ENCODE measurements around the gene ABCD3.

ABCD3 gene

DNA sequence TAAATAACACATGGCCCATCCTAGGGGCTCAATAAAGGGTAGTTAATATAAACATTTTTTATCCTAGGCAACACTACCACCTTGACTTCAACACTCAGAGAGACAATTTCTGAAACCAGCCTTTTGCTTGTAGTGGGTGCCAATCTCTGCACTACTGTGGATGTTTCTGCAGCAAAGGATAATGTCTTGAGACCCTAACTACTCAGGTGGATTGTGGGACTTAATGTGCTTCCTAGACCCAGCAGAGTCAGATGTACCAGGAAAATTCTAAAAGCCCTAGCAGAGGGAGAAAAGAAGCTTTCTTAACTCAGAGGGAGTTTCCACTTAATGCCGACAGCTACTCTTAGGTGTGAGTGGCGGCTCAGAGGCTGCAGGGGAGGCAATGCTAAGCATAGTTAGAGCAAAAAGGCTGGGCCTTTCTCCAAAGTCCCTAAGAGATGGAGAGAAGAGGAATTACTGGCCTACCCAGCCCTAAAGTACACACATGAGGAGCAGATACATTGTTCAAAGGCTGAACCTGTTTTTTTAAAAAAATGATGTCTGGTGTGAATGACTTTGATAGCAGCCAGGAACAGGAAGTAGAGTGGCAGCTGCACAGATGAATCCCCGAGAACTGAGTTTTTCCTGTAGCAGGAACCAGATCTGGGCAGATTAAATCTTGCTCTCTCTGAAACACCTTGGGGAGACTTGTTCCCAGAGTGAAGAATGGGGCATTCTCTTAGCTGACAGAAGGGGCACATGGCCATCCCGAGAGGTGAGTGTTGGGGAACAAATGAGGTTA lies 33.5 kb upstream of the ABCD3 start:
- no peak for DNase-seq (ENCODE audit: low read depth)
- TF ChIP-seq, protein P1, sequence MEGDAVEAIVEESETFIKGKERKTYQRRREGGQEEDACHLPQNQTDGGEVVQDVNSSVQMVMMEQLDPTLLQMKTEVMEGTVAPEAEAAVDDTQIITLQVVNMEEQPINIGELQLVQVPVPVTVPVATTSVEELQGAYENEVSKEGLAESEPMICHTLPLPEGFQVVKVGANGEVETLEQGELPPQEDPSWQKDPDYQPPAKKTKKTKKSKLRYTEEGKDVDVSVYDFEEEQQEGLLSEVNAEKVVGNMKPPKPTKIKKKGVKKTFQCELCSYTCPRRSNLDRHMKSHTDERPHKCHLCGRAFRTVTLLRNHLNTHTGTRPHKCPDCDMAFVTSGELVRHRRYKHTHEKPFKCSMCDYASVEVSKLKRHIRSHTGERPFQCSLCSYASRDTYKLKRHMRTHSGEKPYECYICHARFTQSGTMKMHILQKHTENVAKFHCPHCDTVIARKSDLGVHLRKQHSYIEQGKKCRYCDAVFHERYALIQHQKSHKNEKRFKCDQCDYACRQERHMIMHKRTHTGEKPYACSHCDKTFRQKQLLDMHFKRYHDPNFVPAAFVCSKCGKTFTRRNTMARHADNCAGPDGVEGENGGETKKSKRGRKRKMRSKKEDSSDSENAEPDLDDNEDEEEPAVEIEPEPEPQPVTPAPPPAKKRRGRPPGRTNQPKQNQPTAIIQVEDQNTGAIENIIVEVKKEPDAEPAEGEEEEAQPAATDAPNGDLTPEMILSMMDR (IDR thresholded peaks at IDR 0.05; ENCODE audit: control insufficient read depth, insufficient read depth, low read depth, low read length, missing control alignments) = no peak
- no peak overlapping the region for H3K4me3 ChIP-seq (ENCODE audit: control insufficient read depth, low read depth, low read length)

DNA sequence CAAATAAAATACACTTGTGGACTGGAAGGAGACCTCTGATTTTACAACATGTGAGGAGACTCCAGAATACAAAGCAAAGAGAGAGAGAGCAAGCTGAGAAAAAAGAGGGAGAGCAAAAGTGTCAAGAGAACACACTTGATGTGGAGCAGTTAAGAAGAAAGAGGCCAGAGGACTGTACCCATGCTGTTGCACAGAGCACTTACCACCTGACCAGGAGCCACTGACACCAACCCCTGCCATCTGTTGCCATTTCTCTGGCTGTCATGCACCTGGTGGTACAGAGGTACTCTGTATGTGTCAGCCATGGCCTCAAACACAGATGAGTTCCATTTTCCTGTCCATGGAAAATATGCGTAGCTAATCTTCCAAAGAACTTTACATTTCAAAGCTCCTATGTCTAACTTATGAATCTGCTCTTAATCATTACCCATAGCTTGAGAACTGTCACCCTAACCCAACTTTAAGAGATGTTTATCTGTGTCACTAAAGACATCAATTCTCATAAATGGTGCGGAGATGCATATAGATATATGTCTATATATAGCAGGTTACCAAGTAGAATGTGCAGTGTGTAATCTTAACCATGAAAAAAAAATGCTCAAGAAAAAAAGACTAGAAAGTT lies 32.8 kb upstream of the ABCD3 start:
- no peak overlapping the region for H3K4me3 ChIP-seq (ENCODE audit: control insufficient read depth, low read depth, low read length)
- TF ChIP-seq, protein P1 (IDR thresholded peaks at IDR 0.05; ENCODE audit: control insufficient read depth, insufficient read depth, low read depth, low read length, missing control alignments) = no peak
- no peak for DNase-seq (ENCODE audit: low read depth)

DNA sequence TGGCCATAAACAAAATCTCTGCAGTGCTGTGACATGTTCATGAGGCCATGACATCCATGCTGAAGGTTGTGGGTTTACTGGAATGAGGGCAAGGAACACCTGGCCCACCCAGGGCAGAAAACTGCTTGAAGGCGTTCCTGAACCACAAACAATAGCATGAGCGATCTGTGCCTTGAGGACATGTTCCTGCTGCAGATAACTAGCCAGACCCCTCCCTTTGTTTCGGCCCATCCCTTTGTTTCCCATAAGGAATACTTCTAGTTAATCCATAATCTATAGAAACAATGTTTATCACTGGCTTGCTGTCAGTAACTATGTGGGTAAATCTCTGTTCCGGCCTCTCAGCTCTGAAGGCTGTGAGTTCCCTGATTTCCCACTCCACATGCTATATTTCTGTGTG lies 28.9 kb upstream of the ABCD3 start:
- no peak overlapping the region for H3K4me3 ChIP-seq (ENCODE audit: control insufficient read depth, low read depth, low read length)
- TF ChIP-seq, protein P1 (IDR thresholded peaks at IDR 0.05; ENCODE audit: control insufficient read depth, insufficient read depth, low read depth, low read length, missing control alignments) = no peak
- no peak for DNase-seq (ENCODE audit: low read depth)

DNA sequence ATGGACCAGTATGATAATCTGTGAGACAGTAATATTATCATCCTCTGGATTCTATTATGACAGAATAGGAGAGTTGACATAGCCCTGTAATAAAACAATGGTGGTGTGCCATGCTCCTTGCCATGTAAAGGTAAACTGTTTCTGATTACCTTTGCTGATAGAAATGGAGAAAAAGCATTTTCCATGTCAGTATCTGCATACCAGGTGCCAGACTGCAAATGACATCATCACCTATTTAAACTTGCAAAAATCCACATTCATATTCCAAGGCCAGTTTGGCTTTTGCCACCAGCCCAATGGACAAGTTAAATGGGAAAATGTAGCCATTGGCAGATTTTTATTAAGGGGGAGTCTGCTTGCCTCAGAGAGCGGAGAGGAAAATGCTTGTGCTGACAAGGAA lies 23.9 kb upstream of the ABCD3 start:
- TF ChIP-seq, protein P1 (IDR thresholded peaks at IDR 0.05; ENCODE audit: control insufficient read depth, insufficient read depth, low read depth, low read length, missing control alignments) = no peak
- DNase-seq (ENCODE audit: low read depth) = no peak
- no peak overlapping the region for H3K4me3 ChIP-seq (ENCODE audit: control insufficient read depth, low read depth, low read length)

DNA sequence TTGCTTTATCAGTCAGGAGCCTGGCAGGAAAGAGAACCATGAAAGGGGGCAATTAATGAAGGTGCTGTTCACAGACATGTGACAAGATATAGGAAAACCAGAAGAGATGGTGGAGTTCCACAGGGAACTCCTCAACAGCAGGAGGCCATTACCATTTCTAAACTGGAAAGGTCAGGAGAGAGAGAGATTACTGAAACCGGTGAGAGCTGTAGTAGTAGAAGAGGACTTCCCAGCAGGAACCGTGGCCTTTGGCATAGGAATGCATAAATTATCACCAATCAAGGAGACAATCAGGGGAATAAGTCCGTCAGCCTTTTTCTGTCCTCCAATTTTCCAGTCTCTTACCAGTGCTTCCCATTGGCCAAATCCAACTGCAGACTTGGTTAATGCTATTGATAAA lies 23.0 kb upstream of the ABCD3 start:
- DNase-seq (ENCODE audit: low read depth) = no peak
- no peak overlapping the region for H3K4me3 ChIP-seq (ENCODE audit: control insufficient read depth, low read depth, low read length)
- TF ChIP-seq, protein P1 (IDR thresholded peaks at IDR 0.05; ENCODE audit: control insufficient read depth, insufficient read depth, low read depth, low read length, missing control alignments) = no peak

DNA sequence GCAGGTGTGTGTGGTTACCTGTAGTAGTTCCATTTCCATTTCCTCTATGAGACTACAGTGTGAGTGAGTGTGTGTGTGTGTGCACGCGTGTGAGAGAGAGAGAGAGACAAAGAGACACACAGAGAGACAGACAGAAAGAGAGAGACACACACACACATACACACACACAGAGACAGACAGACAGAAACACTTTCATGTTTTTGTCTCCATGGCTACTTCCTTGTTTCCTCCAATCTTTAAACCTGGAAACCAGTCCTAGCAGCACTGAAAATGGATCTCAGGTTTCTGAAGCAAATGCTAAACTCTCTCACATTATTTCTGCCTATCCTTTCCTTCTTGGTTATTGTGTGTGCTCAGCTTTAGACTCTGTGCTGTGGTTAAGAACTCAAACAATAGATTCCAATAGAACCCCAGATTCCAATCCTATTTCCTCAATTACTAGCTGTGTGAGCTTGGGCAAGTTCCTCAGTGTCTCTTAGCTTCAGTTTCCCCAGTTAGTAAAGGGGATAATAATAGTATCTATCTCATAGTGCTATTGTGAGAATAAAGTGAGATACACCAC lies 22.4 kb upstream of the ABCD3 start:
- no peak for DNase-seq (ENCODE audit: low read depth)
- TF ChIP-seq, protein P1 (IDR thresholded peaks at IDR 0.05; ENCODE audit: control insufficient read depth, insufficient read depth, low read depth, low read length, missing control alignments) = no peak
- H3K4me3 ChIP-seq (ENCODE audit: control insufficient read depth, low read depth, low read length) = no peak overlapping the region
